GM18508 (cell line): ENCODE results near the gene CARD11.
"Not testable (repeated sequence)": the region's sequence is repeated elsewhere in the genome, so short reads cannot be mapped to it uniquely, and the experiment has no call there.

Experiments
- ATAC-seq: cut with Tn5 transposase; IDR thresholded peaks from one replicate; pipeline ENCODE4 v1.9.1; 2021; ENCODE audit warnings: moderate number of reproducible peaks; ENCODE audit not compliant: insufficient read depth, unreplicated experiment

Gene CARD11

DNA sequence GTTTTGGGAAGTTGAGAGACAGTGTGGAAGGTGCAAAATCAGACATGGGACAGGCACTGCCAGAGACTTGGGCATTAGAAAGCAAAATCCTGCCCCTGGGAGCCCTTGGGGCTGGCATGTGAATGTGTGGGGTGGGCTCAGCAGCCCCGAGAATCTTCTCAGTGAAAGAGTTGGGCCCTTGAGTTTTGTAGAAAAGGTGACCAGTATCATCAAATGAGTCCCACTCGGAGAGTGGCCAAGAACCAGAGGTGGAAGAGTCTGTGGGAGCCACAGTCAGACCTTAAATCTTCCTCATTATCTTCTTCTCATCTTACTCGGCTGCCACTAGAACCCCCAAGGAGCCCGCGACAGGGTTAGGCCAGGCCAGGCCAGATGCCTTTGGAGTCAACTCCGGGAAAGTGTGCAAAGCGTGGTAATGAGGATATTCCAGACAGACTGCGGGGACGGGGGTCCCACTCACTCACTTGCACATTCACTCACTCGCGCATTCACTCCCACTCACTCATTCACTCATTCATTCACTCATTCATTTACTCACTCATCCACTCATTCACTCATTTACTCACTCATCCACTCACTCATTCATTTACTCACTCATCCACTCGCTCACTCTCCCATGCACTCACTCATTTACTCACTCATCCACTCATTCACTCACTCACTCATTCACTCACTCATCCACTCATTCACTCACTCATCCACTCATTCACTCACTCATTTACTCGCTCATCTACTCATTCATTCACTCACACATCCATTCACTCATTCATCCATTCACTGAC, 74.9 kb downstream of the CARD11 start:
- ATAC-seq: no peak

- no peak for ATAC-seq
Measured at GRCh38 chr7:2968176-2968575, 75.5 kb downstream of the CARD11 start.

DNA sequence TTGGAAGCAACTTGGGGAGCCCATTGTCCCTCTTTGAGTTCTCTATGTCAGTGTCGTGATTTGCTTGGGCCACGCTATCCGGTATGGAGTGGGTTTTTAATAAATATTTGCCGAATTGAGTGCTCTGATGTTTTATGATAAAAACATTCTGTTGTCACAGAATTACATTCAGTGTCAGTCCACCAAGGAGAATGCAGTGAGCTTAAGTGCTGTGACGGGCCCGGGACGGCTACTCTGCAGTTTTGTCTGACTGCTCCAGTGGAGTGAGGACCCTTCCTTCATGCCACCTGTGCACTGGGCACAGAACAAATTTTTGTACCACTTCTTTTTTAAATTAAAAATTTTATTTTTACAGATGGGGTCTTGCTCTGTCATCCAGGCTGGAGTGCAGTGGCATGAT, 76.0 kb downstream of the CARD11 start:
- no peak for ATAC-seq

DNA sequence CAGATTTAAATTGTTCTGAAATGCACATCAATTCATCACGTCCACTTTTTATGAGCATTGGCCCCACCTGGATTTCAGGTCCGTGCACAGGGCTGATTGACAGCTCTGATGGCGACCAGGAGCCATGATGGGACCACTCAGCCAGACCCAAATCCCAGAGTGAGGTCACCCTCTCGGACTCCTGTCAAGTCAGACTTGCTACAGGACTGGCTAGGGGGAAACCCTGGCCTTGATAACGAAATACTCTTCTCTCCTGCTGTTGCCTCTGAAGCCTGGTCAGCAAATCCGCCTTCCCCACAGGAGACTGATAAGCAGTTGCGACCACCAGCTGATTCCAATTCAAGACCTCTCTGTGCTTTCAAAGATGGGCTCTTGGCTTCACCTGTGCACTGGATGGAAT, 76.4 kb downstream of the CARD11 start:
- ATAC-seq: no peak

- no peak for ATAC-seq
Measured at GRCh38 chr7:2966466-2967078, 77.1 kb downstream of the CARD11 start.

- no peak for ATAC-seq
Measured at GRCh38 chr7:2965745-2966270, 77.9 kb downstream of the CARD11 start.

GRCh38 chr7:2965301-2965700, 78.4 kb downstream of the CARD11 start:
- no peak for ATAC-seq

GRCh38 chr7:2964208-2964607, 79.5 kb downstream of the CARD11 start:
- no peak for ATAC-seq

GRCh38 chr7:2962865-2963264, 80.8 kb downstream of the CARD11 start:
- no peak for ATAC-seq

- no peak for ATAC-seq
Measured at GRCh38 chr7:2959828-2960599, 83.7 kb downstream of the CARD11 start.

GRCh38 chr7:2959103-2959680, 84.5 kb downstream of the CARD11 start:
- no peak for ATAC-seq

- no peak for ATAC-seq
Measured at GRCh38 chr7:2958416-2959102, 85.1 kb downstream of the CARD11 start.

DNA sequence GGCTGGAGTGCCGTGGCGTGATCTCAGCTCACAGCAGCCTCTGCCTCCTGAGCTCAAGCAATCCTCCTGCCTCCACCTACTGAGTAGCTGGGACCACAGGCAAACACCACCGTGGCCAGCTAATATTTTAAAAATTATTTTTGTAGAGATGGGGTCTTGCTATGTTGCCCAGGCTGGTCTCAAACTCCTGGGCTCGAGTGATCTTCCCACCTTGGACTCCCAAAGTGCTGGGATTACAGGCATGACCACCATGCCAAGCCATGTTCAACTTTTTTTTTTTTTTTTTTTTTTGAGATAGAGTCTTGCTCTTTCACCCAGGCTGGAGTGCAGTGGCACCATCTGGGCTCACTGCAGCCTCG, 86.3 kb downstream of the CARD11 start:
- ATAC-seq: not testable (repeated sequence)

DNA sequence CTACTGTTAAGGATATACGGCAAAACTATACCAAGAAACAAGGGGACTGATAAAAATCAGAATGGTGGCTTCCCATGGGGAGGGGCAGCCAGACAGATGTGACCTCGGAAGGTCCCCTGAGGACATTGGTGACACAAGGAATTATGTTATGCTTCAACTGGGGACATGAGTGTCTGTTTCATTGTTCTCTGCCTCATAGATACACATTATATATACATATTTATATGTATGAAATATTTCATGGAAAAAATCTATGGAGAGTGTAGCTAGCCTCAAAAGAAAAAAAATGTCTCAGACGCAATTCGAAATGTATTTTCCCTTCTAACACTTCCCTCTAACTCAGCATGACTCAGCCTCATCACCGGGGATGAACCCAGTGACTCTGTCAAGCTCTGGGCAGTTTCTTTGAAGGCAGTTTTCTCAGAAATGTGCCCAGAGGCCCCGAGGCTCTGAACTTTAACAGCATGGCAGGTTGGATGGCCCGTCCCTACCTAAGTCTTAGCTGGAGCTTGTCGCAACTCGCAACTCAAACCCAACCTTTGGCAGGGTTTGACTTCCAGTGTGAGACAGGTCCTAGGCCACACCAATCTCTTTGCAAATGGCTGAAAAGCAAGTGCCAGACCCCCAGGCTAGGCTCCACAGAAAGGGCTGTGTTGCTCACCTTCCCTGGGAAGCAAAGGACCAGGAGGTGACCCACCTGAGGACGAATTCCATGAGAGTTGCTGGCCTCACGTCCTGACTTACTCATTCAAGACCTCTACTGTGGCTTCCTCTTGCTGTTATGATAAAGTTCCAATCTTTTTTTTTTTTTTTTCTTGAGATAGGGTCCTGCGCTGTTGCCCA, 86.9 kb downstream of the CARD11 start:
- ATAC-seq: no peak

DNA sequence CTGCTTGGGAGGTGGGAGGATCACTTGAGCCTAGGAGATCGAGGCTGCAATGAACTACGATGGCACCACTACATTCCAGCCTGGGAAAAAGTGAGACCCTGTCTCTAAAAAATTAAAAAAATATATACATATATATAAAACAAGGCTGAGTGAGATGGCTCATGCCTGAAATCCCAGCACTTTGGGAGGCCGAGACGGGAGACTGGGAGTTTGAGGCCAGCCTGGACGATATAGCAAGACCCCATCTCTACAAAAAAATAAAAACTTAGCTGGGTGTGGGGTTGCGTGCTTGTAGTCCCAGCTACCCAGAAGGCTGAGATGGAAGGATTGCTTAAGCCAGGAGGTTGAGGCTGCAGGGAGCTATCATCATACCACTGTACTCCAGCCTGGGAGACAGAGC, 87.6 kb downstream of the CARD11 start:
- ATAC-seq: no peak

GRCh38 chr7:2955269-2955668, 88.4 kb downstream of the CARD11 start:
- no peak for ATAC-seq

DNA sequence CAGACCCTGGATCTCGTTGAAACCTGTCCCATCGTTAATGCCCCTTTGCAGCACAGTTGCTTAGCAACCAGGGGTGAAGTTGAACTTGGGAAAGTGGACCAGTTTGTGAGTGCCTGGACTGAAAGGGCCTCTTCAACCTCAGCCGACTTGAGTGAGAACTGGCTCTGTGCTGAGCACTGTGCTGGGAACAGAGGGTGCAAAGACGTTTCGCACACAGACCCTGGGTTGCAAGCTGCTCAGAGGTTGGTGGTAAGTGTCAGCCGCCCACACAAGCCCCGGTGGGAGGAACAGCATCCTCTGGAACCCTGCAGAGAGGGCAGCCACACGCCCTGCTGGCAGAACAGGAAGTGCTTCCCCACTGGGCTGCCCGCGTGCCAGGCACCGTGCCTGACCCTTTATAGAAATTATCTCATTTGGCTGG, 89.2 kb downstream of the CARD11 start:
- no peak for ATAC-seq

GRCh38 chr7:2953588-2954407, 89.9 kb downstream of the CARD11 start:
- ATAC-seq: no peak
